Stimulated activated CD8-positive, alpha-beta memory T cell treated with anti-CD3 and anti-CD28 coated beads, Interleukin-4, amount 100 ng/mL, for 1 hour (primary cell): ENCODE data around the gene PNMA8C.
"Not testable (repeated sequence)": the region's sequence is repeated elsewhere in the genome, so short reads cannot be mapped to it uniquely, and the experiment has no call there.

Source experiments
- DNase-seq, 2 donors: peaks; one replicate each; pipeline ENCODE4 v3.0.0-alpha.2; 2020; ENCODE audit warnings: low read depth in 2 of 2, low spot score in 1 of 2

PNMA8C gene

GRCh38 chr19:46447824-46448223 is 19.1 kb upstream of the PNMA8C start:
- DNase-seq: no peak

GRCh38 chr19:46447006-46447405 is 18.3 kb upstream of the PNMA8C start:
- DNase-seq: no peak

- no peak for DNase-seq
Observed at GRCh38 chr19:46446021-46446420, 17.3 kb upstream of the PNMA8C start.

DNA sequence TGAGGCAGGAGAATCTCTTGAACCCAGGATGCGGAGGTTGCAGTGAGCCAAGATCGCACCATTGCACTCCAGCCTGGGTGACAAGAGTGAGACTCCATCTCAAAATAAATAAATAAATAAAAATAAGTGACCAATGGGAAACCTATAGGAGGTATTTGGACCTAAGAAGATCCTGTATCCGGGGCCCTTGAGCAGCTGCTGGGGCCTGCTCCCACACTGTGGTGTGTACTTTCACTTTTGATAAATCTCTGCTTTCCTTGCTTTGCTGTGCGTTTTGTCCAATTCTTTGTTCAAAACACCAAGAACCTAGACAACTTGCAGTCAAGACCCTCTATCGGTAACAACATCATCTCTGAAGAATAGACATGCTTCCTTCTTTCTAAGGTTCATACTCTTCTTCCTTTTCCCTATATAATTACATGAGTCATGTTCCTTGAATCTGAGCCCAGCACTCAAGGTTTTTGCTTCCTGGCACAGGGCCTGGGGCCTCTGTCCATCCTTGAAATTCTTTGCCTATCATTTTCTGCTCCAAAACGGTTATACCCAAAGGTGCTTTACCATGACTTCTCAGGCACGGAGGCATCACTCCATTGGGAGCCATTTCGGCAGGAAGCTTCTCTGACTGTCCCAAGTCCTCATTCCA is 14.2 kb upstream of the PNMA8C start:
- DNase-seq: no peak

DNA sequence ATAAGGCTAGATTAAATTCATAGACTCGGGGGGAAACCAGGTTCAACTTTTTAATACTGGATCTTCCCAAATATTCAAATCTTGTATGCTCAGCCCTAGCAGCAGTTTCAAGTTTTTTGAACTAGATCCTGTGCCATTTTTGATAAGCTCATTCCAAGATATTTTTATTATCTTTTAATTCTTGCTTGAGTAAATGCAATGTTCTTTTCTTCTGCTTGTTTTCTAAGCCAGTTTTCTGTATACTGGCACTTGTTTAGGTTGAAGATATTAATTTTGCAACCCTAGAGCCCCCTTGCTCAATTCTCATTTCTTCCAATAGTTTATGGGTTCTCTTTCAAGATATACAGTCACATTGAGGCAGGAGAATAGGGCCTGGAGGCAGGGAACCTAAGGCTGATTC is 13.1 kb upstream of the PNMA8C start:
- DNase-seq: no peak

DNA sequence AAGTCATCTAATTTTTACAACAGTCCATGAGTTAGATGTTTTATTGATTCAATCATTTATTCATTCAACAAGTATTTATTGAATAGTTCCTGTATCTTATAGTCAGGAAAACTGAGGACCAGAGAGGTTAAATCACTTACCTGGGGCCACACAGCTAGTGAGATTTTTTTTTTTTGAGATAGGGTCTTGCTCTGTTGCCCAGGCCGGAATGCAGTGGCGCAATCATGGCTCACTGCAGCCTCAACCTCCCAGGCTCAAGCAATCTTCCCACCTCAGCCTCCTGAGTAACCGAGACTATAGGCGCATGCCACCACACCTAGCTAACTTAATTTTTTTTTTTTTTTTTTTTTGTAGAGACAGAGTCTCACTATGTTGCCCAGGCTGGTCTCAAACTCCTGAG is 7.0 kb upstream of the PNMA8C start:
- not testable (repeated sequence) for DNase-seq

GRCh38 chr19:46435009-46435408 is 6.3 kb upstream of the PNMA8C start:
- no peak for DNase-seq

GRCh38 chr19:46433470-46433869 is 4.7 kb upstream of the PNMA8C start:
- not testable (repeated sequence) for DNase-seq

DNA sequence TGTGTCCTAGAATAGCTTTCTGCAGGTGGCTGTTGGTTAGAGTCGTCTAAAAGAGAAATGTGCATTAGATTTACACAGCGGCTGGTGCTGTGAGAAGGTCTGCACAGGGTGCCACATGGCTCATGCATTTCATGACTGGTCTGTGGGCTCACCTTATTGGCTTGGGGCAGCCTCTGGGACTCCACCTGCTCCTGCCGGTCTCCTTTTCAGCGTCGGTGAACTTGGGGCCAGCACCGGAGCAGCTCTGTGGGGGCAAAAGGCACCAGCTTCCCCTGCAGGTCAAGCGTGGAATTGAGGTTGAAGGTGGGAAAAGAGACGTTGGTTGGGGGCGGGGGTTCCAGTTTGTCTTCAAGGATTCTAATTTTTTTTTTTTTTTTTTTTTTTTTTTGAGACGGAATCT is 3.1 kb upstream of the PNMA8C start:
- DNase-seq: no peak

DNA sequence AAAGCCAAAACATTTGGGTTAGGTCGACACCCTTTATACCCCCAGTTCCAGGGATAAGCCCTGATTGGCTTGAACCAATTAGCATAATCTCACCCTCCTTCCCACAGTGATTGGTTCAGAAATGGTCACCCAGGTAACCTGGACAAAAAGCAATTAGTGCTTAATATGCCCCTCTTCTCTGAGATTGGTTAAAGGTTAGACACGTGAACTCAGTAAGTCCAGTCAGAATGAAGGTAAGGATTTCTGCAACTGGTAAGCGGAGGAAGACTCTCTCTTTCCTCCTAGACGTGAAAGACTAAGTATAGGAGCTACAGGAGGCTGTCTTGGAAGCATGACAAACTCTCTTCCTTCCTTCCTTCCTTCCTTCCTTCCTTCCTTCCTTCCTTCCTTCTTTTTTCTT is 1.3 kb upstream of the PNMA8C start:
- no peak for DNase-seq

DNA sequence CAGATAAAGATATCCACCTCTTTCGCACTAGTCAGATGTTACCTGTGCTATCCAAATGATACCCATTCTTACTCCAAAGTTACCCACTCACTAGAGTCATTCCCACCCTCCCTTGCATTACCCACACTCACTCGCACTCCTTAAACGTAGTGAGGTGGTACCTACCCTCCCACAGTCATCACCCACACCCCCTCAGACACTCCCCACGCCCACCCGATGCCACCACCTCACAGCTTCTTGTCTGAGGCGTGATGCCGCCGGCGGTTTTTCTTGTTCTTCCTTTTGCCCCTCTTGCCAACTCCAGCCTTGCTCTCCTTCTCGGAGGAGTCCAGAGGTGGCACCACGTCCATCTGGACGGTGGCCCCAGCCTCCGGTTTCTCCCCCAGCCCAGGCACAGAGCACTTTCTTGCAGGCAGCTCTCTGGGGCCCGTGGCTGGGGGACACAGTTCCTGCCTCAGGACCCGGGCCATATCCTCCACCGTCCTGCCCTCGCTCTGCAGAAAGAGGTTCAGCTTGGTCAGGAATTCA is 1.2 kb downstream of the PNMA8C start:
- no peak for DNase-seq

DNA sequence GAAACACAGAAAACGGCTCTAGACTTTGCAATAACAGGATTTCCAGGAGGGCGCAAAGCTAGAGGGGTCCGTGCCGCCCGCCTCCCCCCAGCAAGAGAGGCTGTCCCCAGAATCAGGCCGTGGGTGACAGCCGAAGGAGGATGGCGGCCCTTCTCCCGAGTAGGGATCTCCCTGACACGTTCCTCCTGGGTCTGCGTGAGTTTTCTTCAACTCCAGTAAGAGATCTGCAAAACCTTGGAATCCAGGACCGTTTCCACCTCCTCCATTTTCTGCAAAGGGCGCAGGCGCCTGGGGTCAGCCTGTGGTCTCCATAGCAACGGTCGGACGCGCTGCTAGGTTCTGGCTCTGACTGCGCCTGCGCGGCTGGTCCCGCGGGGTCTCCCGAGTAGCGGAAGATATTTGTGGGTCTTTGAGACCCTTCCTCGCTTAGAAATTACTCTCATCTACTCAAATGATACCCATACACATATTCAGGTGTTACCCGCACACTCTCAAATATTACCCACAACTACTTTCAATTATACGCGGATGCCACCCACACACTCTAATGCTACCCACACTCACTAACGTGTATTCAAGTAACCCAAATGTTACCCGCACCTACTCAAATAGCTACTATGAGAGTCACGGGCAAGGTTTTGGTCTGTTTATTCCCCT is 2.1 kb downstream of the PNMA8C start:
- DNase-seq: no peak

- DNase-seq: no peak
Observed at GRCh38 chr19:46426035-46426505, 2.7 kb downstream of the PNMA8C start.

- no peak for DNase-seq
Observed at GRCh38 chr19:46423188-46423587, 5.5 kb downstream of the PNMA8C start.

DNA sequence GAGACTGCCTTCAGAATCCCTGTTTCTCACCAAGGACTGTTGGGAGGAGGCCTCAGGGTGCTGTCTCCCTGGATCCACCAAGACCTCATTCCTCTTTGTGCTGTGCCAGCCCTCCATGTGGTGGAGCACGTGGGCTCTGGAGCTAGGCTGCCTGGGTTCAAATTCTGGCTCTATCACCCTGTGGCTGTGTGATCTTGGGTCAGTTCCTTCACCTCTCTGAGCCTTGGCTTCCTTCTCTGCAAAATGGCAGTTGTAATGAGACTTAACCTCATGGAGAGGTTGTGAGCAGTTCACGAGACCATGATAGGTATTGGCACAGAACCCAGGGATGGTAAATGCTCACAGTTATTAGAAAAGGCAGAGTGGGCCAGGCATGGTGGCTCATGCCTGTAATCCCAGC is 6.4 kb downstream of the PNMA8C start:
- DNase-seq: no peak

DNA sequence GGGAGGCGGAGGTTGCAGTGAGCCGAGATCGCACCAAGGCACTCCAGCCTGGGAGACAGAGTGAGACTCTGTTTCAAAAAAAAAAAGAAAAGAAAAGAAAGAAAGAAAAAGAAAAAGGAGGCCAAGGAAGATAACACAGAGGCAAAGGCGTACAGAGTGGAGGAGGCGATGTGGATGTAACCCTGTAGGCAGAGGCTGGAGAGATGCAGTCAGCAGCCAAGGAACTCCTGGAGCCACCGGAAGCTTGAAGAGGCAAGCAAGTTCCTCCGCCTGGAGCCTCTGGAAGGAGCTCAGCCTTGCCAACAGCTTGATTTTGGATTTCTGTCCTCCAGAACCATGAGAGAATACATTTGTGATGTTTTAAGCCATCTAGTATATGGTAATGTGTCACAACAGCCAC is 8.7 kb downstream of the PNMA8C start:
- no peak for DNase-seq

- not testable (repeated sequence) for DNase-seq
Observed at GRCh38 chr19:46415804-46416709, 12.7 kb downstream of the PNMA8C start.

GRCh38 chr19:46414899-46415298 is 13.8 kb downstream of the PNMA8C start:
- DNase-seq: not testable (repeated sequence)

DNA sequence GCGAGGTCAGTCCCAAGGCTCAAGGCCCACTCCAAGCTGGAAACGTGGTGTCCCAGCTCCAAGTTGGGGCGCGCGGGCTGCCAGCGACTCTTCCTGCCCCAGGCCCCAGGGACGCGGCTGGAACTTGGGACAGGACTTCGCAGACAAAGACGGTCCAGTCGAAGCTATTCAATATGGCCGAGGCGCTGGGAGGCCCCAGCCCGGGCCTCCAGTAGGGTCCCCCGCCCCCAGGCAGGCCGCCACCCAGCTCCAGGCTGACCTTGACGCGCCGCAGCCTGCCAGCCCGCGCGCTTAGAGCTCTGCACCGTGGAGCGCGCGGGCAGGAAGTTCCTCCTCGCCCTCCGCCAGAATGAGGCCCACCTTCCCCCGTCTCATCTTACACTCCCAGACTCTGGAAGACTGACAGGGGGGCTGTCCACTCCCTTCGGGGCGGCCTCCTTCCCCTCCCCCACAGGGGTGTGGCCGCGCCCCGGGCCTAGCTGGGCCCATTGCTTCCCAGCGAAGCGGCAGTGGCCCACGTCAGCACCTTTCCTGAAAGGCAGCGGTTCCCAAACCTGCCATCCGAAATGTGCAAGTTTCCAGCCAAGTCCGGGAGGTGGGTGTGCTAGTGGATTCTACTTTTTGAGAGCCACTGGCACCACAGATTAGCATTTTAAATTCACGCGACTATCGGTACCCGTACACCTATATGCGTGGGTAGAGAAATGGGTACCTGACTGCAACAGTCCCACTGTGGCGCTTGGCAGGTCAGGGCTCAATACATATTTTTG is 15.3 kb downstream of the PNMA8C start, which contains the start of gene CCDC8:
Gene CCDC8 (minus strand): TSS at position 303 of the 770 bp plus-strand sequence. CDS start 754 bp downstream, outside the sequence.
- no peak for DNase-seq

GRCh38 chr19:46412650-46413261 is 16.0 kb downstream of the PNMA8C start:
- DNase-seq: no peak
